GM23338 (cell line): ENCODE measurements around the gene EDIL3. TPM values are rescaled to one million over a fixed set of nuclear protein-coding genes. Genes with fewer than 3 reads are reported as not detected.
A peak's percentile ranks its signal among the peaks of the same experiment; 100 is the strongest.

Experiments
- ATAC-seq: fragments of 200-7000 bp; cut with Tn5 transposase; 3 replicates; pipeline ENCODE4 v1.9.1; 2020
- DNase-seq: peaks from one replicate; pipeline ENCODE4 v3.0.0-alpha.2; 2015; ENCODE audit warnings: low spot score
- H2AFZ ChIP-seq: fragments of 200-600 bp; sonication (generic); 2 replicates; pipeline ENCODE4 v1.8.0; 2016; ENCODE audit warnings: antibody characterized with exemption, mild to moderate bottlenecking, moderate library complexity
- H3F3A ChIP-seq: fragments of 200-600 bp; sonication (generic); replicated peaks from 2 replicates; pipeline ENCODE4 v1.8.0; 2017; ENCODE audit warnings: antibody characterized with exemption, mixed run types, low read depth
- H3K27ac ChIP-seq: fragments of 200-600 bp; sonication (generic); 2 replicates; pipeline ENCODE4 v1.6.1; 2016; ENCODE audit warnings: low read depth
- H3K27me3 ChIP-seq: fragments of 200-600 bp; sonication (generic); 2 replicates; pipeline ENCODE4 v1.8.0; 2016; ENCODE audit warnings: mild to moderate bottlenecking, mixed run types, moderate library complexity; ENCODE audit not compliant: insufficient read depth
- H3K36me3 ChIP-seq: fragments of 200-600 bp; sonication (generic); 2 replicates; pipeline ENCODE4 v1.8.0; 2016; ENCODE audit warnings: mild to moderate bottlenecking; ENCODE audit not compliant: insufficient read depth
- H3K4me1 ChIP-seq: fragments of 200-600 bp; sonication (generic); 2 replicates; pipeline ENCODE4 v1.8.0; 2016; ENCODE audit warnings: mild to moderate bottlenecking, moderate library complexity; ENCODE audit not compliant: insufficient read depth
- H3K4me2 ChIP-seq: fragments of 200-600 bp; sonication (generic); 2 replicates; pipeline ENCODE4 v1.7.1; 2017; ENCODE audit warnings: mixed run types
- H3K4me3 ChIP-seq: fragments of 200-600 bp; sonication (generic); 2 replicates; pipeline ENCODE4 v1.6.1; 2016; ENCODE audit warnings: mixed run types
- H3K79me2 ChIP-seq: fragments of 200-600 bp; sonication (generic); replicated peaks from 2 replicates; pipeline ENCODE4 v1.8.0; 2017; ENCODE audit warnings: mild to moderate bottlenecking; ENCODE audit not compliant: insufficient read depth
- H3K9me2 ChIP-seq: fragments of 200-600 bp; sonication (generic); 2 replicates; pipeline ENCODE4 v1.8.0; 2017; ENCODE audit not compliant: insufficient read depth
- H4K20me1 ChIP-seq: fragments of 200-600 bp; sonication (generic); replicated peaks from 2 replicates; pipeline ENCODE4 v1.8.0; 2017; ENCODE audit warnings: mild to moderate bottlenecking; ENCODE audit not compliant: insufficient read depth
- H3K27ac Mint-ChIP-seq: 2 replicates; pipeline ENCODE4 v1.8.0; 2020; ENCODE audit warnings: inconsistent platforms, mild to moderate bottlenecking, moderate library complexity, mixed read lengths
- H3K27me3 Mint-ChIP-seq: 3 replicates; pipeline ENCODE4 v1.8.0; 2022; ENCODE audit warnings: low read depth, mild to moderate bottlenecking, moderate library complexity, mixed read lengths, inconsistent platforms; ENCODE audit not compliant: insufficient read depth, poor library complexity
- H3K36me3 Mint-ChIP-seq: 3 replicates; pipeline ENCODE4 v1.8.0; 2021; ENCODE audit warnings: low read depth, mild to moderate bottlenecking, inconsistent platforms, moderate library complexity, mixed read lengths
- H3K4me1 Mint-ChIP-seq: 3 replicates; pipeline ENCODE4 v1.8.0; 2020; ENCODE audit warnings: mild to moderate bottlenecking, inconsistent platforms, mixed read lengths
- H3K4me3 Mint-ChIP-seq: 3 replicates; pipeline ENCODE4 v1.8.0; 2021; ENCODE audit warnings: moderate library complexity, mild to moderate bottlenecking, inconsistent platforms, mixed read lengths
- H3K9me3 Mint-ChIP-seq: 3 replicates; pipeline ENCODE4 v1.8.0; 2020; ENCODE audit warnings: moderate library complexity, mild to moderate bottlenecking, inconsistent platforms, mixed read lengths
- CREB1 ChIP-seq: fragments of 250-450 bp; sonication (Bioruptor Pico); IDR thresholded peaks from 2 replicates; pipeline ENCODE4 v1.5.0; 2020; ENCODE audit warnings: low read depth, mild to moderate bottlenecking, moderate library complexity
- CTCF ChIP-seq, 2 experiments: fragments of 200-600 bp in 1 of 2; sonication (generic) in 1 of 2; conservative IDR thresholded peaks; 2 replicates each; pipeline versions ENCODE4 v1.5.1 to v1.6.1; 2016 to 2017; ENCODE audit warnings: antibody characterized with exemption in 2 of 2, low read depth in 2 of 2, mild to moderate bottlenecking in 2 of 2, moderate library complexity in 1 of 2
- ETS1 ChIP-seq: IDR thresholded peaks from 2 replicates; pipeline ENCODE4 v1.6.1; 2016; ENCODE audit warnings: antibody characterized with exemption
- EZH2 ChIP-seq: fragments of 200-600 bp; sonication (generic); IDR thresholded peaks from one replicate; pipeline ENCODE4 v1.8.0; 2017; ENCODE audit warnings: antibody characterized with exemption, mild to moderate bottlenecking, low read depth; ENCODE audit not compliant: unreplicated experiment
- EZH2phosphoT487 ChIP-seq: fragments of 200-600 bp; sonication (generic); IDR thresholded peaks from one replicate; pipeline ENCODE4 v1.8.1; 2018; ENCODE audit warnings: antibody characterized with exemption; ENCODE audit not compliant: unreplicated experiment
- JUNB ChIP-seq: IDR thresholded peaks from one replicate; pipeline ENCODE4 v1.6.1; 2016; ENCODE audit warnings: antibody characterized with exemption; ENCODE audit not compliant: unreplicated experiment
- NANOG ChIP-seq: IDR thresholded peaks from 2 replicates; pipeline ENCODE4 v1.6.1; 2016; ENCODE audit warnings: antibody characterized with exemption, borderline replicate concordance
- POLR2AphosphoS5 ChIP-seq: IDR thresholded peaks from 2 replicates; pipeline ENCODE4 v1.6.1; 2016; ENCODE audit warnings: antibody characterized with exemption, low read depth
- REST ChIP-seq: IDR thresholded peaks from one replicate; pipeline ENCODE4 v1.6.1; 2018; ENCODE audit warnings: antibody characterized with exemption; ENCODE audit not compliant: unreplicated experiment
- STAT1 ChIP-seq: IDR thresholded peaks from one replicate; pipeline ENCODE4 v1.6.1; 2016; ENCODE audit warnings: antibody characterized with exemption; ENCODE audit not compliant: unreplicated experiment
- ZNF114 ChIP-seq: fragments of 250-450 bp; sonication (Bioruptor Pico); IDR thresholded peaks from 2 replicates; pipeline ENCODE4 v1.5.0; 2020; ENCODE audit warnings: mild to moderate bottlenecking, moderate library complexity
- ZNF331 ChIP-seq: fragments of 250-450 bp; sonication (Bioruptor Pico); IDR thresholded peaks from 2 replicates; pipeline ENCODE4 v1.5.0; 2020; ENCODE audit warnings: low read depth, mild to moderate bottlenecking, moderate library complexity
- ZNF462 ChIP-seq: fragments of 250-450 bp; sonication (Bioruptor Pico); IDR thresholded peaks from 2 replicates; pipeline ENCODE4 v1.5.0; 2020; ENCODE audit warnings: mild to moderate bottlenecking, moderate library complexity
- polyA plus RNA-seq: library from polyadenylated mRNA; unstranded; fragments of >200 nt; fragmentation: Nextera tagmentation; extraction: Ambion mirVana; gene quantifications from 2 replicates; pipeline ENCODE4 v1.2.1, GENCODE V29; 2016
- total RNA-seq: library from RNA; depleted of rRNA; stranded (reverse); fragments of >200 nt; shearing (Covaris generic); gene quantifications from 2 replicates; pipeline ENCODE4 v1.2.3, GENCODE V29; 2014

Gene EDIL3
- total and polyA plus RNA-seq, 2 experiments from 2014 or later = 43.3 to 61.9 TPM

- peaks cover 3% of the 10 kb centered on the region; the same call in 2 of the 3 replicates for H3K4me1 Mint-ChIP-seq
- Histone ChIP-seq H3F3A (no peaks in the 10 kb centered on the region), H3K4me2 (no peak overlapping the region), H3K36me3 (no peaks in the 10 kb centered on the region), H3K4me3 (no peak overlapping the region), H3K27ac (peak overlapping the region; percentile 5; the same call in 1 of the 2 replicates), H3K4me1 (peaks cover 11% of the 10 kb centered on the region; the same call in 1 of the 2 replicates), H3K27me3 (no peaks in the 10 kb centered on the region), H3K9me2 (no peaks in the 10 kb centered on the region), H2AFZ (no peak overlapping the region; the same call in 1 of the 2 replicates), H3K79me2 (no peaks in the 10 kb centered on the region), H4K20me1 (no peaks in the 10 kb centered on the region)
- H3K4me3 Mint-ChIP-seq = no peak overlapping the region
- peaks cover 1% of the 10 kb centered on the region for H3K27me3 Mint-ChIP-seq
- no peak overlapping the region for H3K27ac Mint-ChIP-seq
- ATAC-seq (peak; percentile 54; the same call in 2 of the 3 replicates), DNase-seq (no peak)
- H3K9me3 Mint-ChIP-seq = peaks cover 4% of the 10 kb centered on the region; the same call in 1 of the 3 replicates
- 0 out of 3 replicates have a peak, but pooled peaks cover 3% of the 10 kb centered on the region for H3K36me3 Mint-ChIP-seq
- TF ChIP-seq EZH2 (no peak), CREB1 (no peak), EZH2phosphoT487 (no peak), POLR2AphosphoS5 (no peak), REST (no peak), ZNF462 (no peak), NANOG (no peak), JUNB (no peak), ZNF331 (CRISPR knock-in tag) (no peak), ETS1 (no peak), STAT1 (no peak), CTCF (conservative IDR thresholded peaks at IDR 0.05; ENCODE audit: low read depth in 2 of 2) (no peak), ZNF114 (CRISPR knock-in tag) (no peak)
Measured at GRCh38 chr5:84425365-84425881, 40.7 kb upstream of the EDIL3 start.
